ENCODE data around the gene PAX7.

Gene PAX7

DNA sequence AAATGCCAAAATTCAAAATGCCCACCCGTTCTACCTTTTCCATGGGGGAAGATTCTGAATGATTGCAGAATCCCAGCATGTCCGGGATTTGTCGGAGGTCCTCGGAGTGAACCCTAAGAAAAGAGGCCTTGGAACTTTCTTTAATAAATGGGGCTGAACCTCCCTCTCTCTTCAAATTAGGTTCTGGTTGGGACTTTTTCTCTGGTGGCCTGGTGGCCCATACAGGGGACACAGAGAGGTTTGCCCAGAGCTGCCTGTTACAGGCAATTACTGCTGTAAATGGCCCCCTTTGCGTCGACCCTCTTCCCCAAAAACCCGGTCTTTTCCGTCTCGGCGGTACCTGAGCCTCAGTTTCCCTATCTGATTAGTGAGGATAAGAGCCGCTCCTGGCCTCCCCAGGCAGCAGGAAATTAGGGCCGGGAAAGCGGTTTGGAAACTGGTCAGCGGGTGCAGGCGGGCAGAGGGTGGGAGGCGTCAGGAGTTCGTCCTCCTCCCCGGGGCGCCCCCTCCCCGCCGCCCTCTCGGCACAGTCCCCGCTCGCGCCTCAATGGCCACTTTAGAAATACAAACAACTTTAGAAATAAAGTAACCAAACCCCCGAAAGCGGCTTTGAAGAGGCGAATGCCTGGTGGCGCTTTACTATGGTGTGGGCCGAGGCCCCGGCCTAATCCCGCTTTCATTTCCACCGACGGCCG, 15.6 kb downstream of the PAX7 start:
- TF ChIP-seq, protein P1, sequence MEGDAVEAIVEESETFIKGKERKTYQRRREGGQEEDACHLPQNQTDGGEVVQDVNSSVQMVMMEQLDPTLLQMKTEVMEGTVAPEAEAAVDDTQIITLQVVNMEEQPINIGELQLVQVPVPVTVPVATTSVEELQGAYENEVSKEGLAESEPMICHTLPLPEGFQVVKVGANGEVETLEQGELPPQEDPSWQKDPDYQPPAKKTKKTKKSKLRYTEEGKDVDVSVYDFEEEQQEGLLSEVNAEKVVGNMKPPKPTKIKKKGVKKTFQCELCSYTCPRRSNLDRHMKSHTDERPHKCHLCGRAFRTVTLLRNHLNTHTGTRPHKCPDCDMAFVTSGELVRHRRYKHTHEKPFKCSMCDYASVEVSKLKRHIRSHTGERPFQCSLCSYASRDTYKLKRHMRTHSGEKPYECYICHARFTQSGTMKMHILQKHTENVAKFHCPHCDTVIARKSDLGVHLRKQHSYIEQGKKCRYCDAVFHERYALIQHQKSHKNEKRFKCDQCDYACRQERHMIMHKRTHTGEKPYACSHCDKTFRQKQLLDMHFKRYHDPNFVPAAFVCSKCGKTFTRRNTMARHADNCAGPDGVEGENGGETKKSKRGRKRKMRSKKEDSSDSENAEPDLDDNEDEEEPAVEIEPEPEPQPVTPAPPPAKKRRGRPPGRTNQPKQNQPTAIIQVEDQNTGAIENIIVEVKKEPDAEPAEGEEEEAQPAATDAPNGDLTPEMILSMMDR (IDR thresholded peaks at IDR 0.05; ENCODE audit: borderline replicate concordance, insufficient read depth, low read depth, low read length), result no peak
- no peak overlapping the region for H3K4me3 ChIP-seq (ENCODE audit: low read depth, low read length)

DNA sequence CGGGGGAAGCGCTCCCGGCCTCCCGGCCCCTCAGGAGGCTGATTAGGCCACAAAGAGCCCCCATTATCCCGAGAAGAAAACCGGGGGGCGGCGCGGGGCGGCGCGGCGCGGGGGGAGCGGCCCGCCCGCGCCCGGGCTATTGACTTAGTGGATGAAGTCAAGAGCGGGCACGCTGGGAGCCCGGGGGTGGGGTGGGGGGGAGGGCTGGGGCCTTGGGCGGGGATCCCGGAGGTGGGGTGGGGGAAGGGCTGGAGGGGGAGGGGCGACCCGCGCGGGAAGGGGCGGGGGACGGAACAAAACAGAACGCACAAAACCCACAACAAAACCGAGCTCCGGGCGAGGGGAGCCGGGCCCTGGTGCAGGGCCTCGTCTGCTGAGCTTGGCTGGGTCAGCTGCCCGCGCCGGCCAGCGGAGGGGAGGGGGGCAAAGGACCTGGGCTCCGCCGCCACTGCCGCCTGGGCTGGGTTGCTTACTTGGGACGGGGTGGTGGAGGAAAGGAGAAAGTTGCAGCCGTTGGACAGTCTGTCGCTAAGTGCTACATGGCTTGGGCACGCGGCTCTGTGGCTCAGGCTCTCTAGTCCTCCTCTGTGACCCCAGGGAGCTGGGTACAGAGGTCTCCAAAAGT, 16.3 kb downstream of the PAX7 start:
- no peak overlapping the region for H3K4me3 ChIP-seq (ENCODE audit: low read depth, low read length)
- TF ChIP-seq, protein P1 (IDR thresholded peaks at IDR 0.05; ENCODE audit: borderline replicate concordance, insufficient read depth, low read depth, low read length), result no peak

DNA sequence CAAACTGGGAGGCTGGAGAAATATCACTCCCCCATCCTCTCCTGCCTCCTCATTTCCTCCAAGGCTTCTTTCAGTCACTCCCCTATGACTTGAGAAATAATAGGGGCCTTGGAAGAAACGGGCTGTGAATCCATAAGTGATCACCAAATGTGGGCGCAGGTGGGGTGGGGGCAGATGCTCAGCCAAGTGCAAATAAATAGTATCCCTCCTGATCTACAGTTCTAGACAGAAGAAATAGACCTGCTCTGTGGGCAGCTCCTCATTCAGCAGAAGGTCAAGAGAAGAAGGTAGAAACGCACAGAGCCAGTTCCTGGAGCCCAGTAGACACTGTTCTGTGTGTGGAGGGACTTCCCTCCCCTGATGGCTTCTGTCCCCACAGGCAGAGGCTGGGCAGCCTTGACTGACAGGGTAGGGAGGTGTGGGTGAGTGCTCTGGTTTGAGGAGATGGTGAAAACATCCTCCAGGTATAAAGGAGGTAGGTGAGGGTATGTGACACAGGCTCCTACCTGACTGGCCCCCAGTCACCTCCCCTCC, 17.1 kb downstream of the PAX7 start:
- TF ChIP-seq, protein P1 (IDR thresholded peaks at IDR 0.05; ENCODE audit: borderline replicate concordance, insufficient read depth, low read depth, low read length), result no peak
- no peak overlapping the region for H3K4me3 ChIP-seq (ENCODE audit: low read depth, low read length)

DNA sequence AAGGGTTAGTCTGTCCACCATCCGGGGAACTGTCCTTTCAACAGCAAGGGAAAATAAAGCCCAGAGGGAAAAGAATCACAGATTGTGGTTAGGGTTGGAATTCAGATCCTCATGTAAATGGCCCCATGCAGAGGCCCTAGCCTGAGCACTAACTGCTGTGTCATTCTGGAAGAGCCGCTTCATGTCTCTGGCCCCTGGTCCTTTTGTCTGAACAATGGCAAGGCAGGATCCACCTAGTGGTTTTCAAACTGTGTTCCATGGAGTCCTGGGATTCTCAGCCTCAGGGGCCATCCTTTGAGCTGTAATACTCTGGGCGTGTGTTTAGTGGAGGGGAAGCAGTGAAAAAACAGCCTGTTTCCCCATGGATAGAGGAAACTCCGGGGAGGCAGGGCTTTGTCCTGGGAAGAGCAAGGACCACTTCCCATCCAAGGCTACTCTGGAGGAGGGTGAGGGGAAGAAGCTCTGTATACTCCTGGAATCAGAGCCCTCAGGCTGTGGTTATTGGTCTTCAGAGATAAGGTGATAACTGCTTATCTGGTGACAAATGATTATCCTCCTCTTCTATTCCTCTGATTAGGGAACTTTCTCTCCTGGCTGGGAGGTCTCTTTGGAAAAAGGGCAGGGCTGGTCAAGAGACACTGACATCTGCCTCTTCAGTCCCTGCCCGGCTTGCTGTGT, 19.2 kb downstream of the PAX7 start:
- TF ChIP-seq, protein P1 (IDR thresholded peaks at IDR 0.05; ENCODE audit: borderline replicate concordance, insufficient read depth, low read depth, low read length), result no peak
- no peak overlapping the region for H3K4me3 ChIP-seq (ENCODE audit: low read depth, low read length)

DNA sequence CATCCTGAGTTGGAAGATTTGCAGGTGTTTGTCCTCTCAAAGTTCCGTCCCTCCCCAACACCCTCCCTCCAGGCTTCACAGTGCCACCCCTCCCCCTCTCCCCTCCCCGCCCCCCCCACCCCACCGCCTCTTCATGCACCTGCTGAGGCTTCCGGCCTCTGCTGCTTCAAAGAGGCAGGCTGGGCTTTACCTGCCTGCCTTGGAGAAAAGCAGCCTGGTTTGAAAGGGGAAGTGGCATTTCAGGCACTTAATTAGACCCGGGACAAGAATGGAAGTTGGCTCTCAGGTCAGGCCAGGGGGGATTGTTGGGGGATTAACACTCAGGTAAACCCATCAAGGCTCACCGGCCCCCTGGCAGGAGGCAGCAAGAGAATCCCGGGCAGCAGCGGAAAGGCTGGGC, 21.1 kb downstream of the PAX7 start:
- no peak overlapping the region for H3K4me3 ChIP-seq (ENCODE audit: low read depth, low read length)
- TF ChIP-seq, protein P1 (IDR thresholded peaks at IDR 0.05; ENCODE audit: borderline replicate concordance, insufficient read depth, low read depth, low read length), result no peak

DNA sequence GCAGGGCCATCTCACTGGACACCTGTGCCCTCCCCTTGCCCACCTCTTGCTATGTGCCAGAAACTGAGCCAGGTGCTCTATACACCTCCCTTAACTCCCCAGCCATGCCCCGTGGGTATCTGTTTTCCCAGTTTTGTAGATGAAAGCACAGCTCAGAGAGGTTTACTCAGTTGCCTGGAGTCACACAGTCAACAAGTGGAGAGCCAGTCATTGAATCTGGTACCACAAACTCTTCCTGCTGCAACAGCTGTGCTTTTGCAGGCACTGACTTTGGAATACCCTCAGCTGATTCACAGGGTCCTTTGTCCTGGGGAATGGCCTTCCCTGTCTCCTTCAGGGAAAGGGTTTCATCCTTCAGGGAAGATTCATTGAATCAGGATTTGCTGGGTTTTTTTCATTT, 22.1 kb downstream of the PAX7 start:
- TF ChIP-seq, protein P1 (IDR thresholded peaks at IDR 0.05; ENCODE audit: borderline replicate concordance, insufficient read depth, low read depth, low read length), result no peak
- H3K4me3 ChIP-seq (ENCODE audit: low read depth, low read length), result no peak overlapping the region
